ENCODE measurements around the gene BTBD16. TPM values are rescaled to one million over a fixed set of nuclear protein-coding genes. Genes with fewer than 3 reads are reported as not detected.

The BTBD16 gene
- total and polyA plus RNA-seq, 10 of the 15 experiments (the other 5 are each of a cell fraction or from before 2014, with no cell fraction given): 0.11 TPM; not detected in 9

- TF ChIP-seq KDM1A (IDR thresholded peaks at IDR 0.05; ENCODE audit: borderline replicate concordance) (no peak), EZH2 (IDR thresholded peaks at IDR 0.05; ENCODE audit: borderline replicate concordance, control insufficient read depth, low read depth, low read length) (no peak)
These were observed 28.5 kb downstream of the BTBD16 start (continued) for GRCh38 chr10:122299423-122300075.

GRCh38 chr10:122301055-122301810 is 30.1 kb downstream of the BTBD16 start:
- intact Hi-C loops (cut with micrococcal nuclease; ENCODE audit: unreplicated experiment): no loop called here
- H3K4me3 ChIP-seq: no peak overlapping the region

More at GRCh38 chr10:122301055-122301810, 30.1 kb downstream of the BTBD16 start:
- Histone ChIP-seq H3K4me1 (ENCODE audit: control insufficient read depth, insufficient read depth, low read length) (peaks cover 5% of the 10 kb centered on the region), H2AFZ (ENCODE audit: control insufficient read depth, low read depth, low read length) (no peak overlapping the region), H3K9me3 (replicated peaks; ENCODE audit: control insufficient read depth, insufficient read depth, low read length) (peaks cover 6% of the 10 kb centered on the region; the same call in 1 of the 3 replicates), H3K27me3 (replicated peaks in 1 of 2; ENCODE audit: control insufficient read depth in 2 of 2, insufficient read depth in 2 of 2, low read length in 1 of 2) (no peaks in the 10 kb centered on the region), H4K20me1 (ENCODE audit: control insufficient read depth, insufficient read depth) (no peaks in the 10 kb centered on the region), H3K79me2 (ENCODE audit: control insufficient read depth, insufficient read depth, low read length) (no peaks in the 10 kb centered on the region), H3K9ac (ENCODE audit: control insufficient read depth, insufficient read depth, low read length) (no peak overlapping the region), H3K4me2 (ENCODE audit: control insufficient read depth, insufficient read depth) (no peak overlapping the region), H3K36me3 (ENCODE audit: control insufficient read depth in 2 of 2, insufficient read depth in 2 of 2, low read length in 1 of 2) (no peaks in the 10 kb centered on the region), H3K27ac (ENCODE audit: control insufficient read depth, insufficient read depth) (no peak overlapping the region)
- TF ChIP-seq HDGF (IDR thresholded peaks at IDR 0.05): no peak
- no peak for TF ChIP-seq SUZ12 (IDR thresholded peaks at IDR 0.05; ENCODE audit: unreplicated experiment)
- no peak for TF ChIP-seq ZNF622 (IDR thresholded peaks at IDR 0.05)
- TF ChIP-seq ZNF24 (IDR thresholded peaks at IDR 0.05): no peak
- no peak for TF ChIP-seq EZH2 (IDR thresholded peaks at IDR 0.05; ENCODE audit: borderline replicate concordance, control insufficient read depth, low read depth, low read length)
- TF ChIP-seq NRF1 (conservative IDR thresholded peaks at IDR 0.05; ENCODE audit: low read depth, low read length): no peak
- no peak for TF ChIP-seq HDAC2 (IDR thresholded peaks at IDR 0.05)
- no peak for TF ChIP-seq CREB1 (IDR thresholded peaks at IDR 0.05; ENCODE audit: low read depth)
- no peak for TF ChIP-seq IKZF1 (conservative IDR thresholded peaks at IDR 0.05)
- no peak for TF ChIP-seq ZNF274 (IDR thresholded peaks at IDR 0.05; ENCODE audit: insufficient read depth, insufficient read length)
- no peak for TF ChIP-seq SREBF2 (IDR thresholded peaks at IDR 0.05; ENCODE audit: low read length)
- TF ChIP-seq ZBTB4 (CRISPR knock-in tag; IDR thresholded peaks at IDR 0.05): no peak
- POLR2A ChIA-PET: no interaction called here
- DNase-seq (ENCODE audit: low read depth, low spot score): no peak
- no TSS peak for BruUV-seq (replicated peaks)
- 20% methylated on average over 12 of the region's 12 CpGs for WGBS (ENCODE audit: insufficient coverage, insufficient replicate concordance, low lambda C conversion rate, missing lambda C conversion rate)
- SMC1A ChIA-PET (ENCODE audit: uncharacterized antibody, unreplicated experiment): interaction anchor here (3.9 kb wide), 1 partner anchor 133 kb away, joined by 21 read pairs; no protein-coding TSS in a partner anchor
- no peak for ATAC-seq
- in situ Hi-C loops (cut with MboI): no loop called here
- RAD21 ChIA-PET (ENCODE audit: unreplicated experiment): interaction anchor here (2.1 kb wide), 1 partner anchor 134 kb away, joined by 14 read pairs; no protein-coding TSS in a partner anchor
- no peak for FAIRE-seq
- CTCF ChIA-PET: interaction anchor here (1.6 to 3.2 kb wide), 2 partner anchors 133 to 139 kb away, joined by 6 to 26 read pairs; no protein-coding TSS in a partner anchor
